Measurements from ENCODE around the gene BORCS8. TPM values are rescaled to one million over a fixed set of nuclear protein-coding genes. Genes with fewer than 3 reads are reported as not detected.

Gene BORCS8
- total and polyA plus RNA-seq, 2 of the 4 experiments (the other 2 are of a cell fraction), result 16.7 to 33.9 TPM

GRCh38 chr19:19224852-19225494 lies 33.0 kb upstream of the BORCS8 start:
- Histone ChIP-seq H3K4me3 (ENCODE audit: insufficient read depth, low read depth, low read length) (peak overlapping the region; percentile 34; the same call in 1 of the 2 replicates), H3K79me1 (ENCODE audit: low read depth in 1 of 2, low read length in 2 of 2) (no peaks in the 10 kb centered on the region), H2AK5ac (ENCODE audit: low read depth, low read length) (no peak overlapping the region), H3K9ac (ENCODE audit: low read depth, low read length) (no peak overlapping the region), H3K18ac (ENCODE audit: low read depth, low read length) (no peak overlapping the region), H2AK9ac (replicated peaks; ENCODE audit: low read depth, low read length, poor library complexity) (no peak overlapping the region), H4K5ac (ENCODE audit: low read depth, low read length) (no peak overlapping the region), H3K14ac (replicated peaks; ENCODE audit: low read depth, low read length) (no peak overlapping the region), H2BK20ac (ENCODE audit: low read depth, low read length) (no peak overlapping the region), H3K9me1 (ENCODE audit: insufficient read depth, low read length) (no peaks in the 10 kb centered on the region), H4K91ac (ENCODE audit: insufficient read depth, low read depth, low read length) (no peak overlapping the region), H3K27me3 (ENCODE audit: control insufficient read depth, insufficient read depth, low read length) (peaks cover 18% of the 10 kb centered on the region), H3K23ac (ENCODE audit: low read depth, low read length) (no peak overlapping the region), H4K8ac (ENCODE audit: low read depth in 2 of 2, low read length in 2 of 2) (no peak overlapping the region), H2AFZ (replicated peaks; ENCODE audit: low read length, poor library complexity) (peak overlapping the region; percentile 91), H3K56ac (ENCODE audit: extremely low read depth, insufficient read depth, low read length) (no peak overlapping the region), H3K4me2 (ENCODE audit: low read depth, low read length) (peak overlapping the region; percentile 61), H3K36me3 (ENCODE audit: control insufficient read depth, insufficient read depth, low read length) (no peaks in the 10 kb centered on the region), H4K20me1 (ENCODE audit: insufficient read depth, low read length) (no peaks in the 10 kb centered on the region), H3K4ac (ENCODE audit: low read depth, low read length) (no peak overlapping the region), H2BK120ac (ENCODE audit: low read depth, low read length) (no peak overlapping the region), H2BK15ac (ENCODE audit: low read depth, low read length) (no peak overlapping the region), H3K9me3 (ENCODE audit: control insufficient read depth, insufficient read depth, low read length) (no peaks in the 10 kb centered on the region), H3K4me1 (ENCODE audit: control insufficient read depth, insufficient read depth, low read length) (no peaks in the 10 kb centered on the region), H2BK5ac (ENCODE audit: low read depth, low read length, poor library complexity, severe bottlenecking) (no peak overlapping the region), H3K27ac (ENCODE audit: insufficient read depth, low read length) (no peak overlapping the region)
- peak; percentile 88 for ATAC-seq (ENCODE audit: low read depth)
- CTCF ChIA-PET, result interaction anchor here (0.5 to 0.9 kb wide), 3 partner anchors 9 to 380 kb away, joined by 3 to 4 read pairs (median 4); no protein-coding TSS in a partner anchor
- intact Hi-C loops (cut with micrococcal nuclease) (no loop called here), in situ Hi-C loops (cut with MboI; ENCODE audit: low sequenced_read_pairs) (no loop called here), dilution Hi-C loops (cut with HindIII; ENCODE audit: low sequenced_read_pairs, unreplicated experiment) (no loop called here)
- 2% methylated on average over 40 of the region's 59 CpGs; no CpG with 5 or more reads in 1 of the 2 experiments for WGBS, 2 experiments (ENCODE audit: extremely low coverage in 2 of 2, insufficient read length in 1 of 2)
- TF ChIP-seq MAFK (IDR thresholded peaks at IDR 0.05; ENCODE audit: low read depth, low read length), result no peak
- no peak for TF ChIP-seq CHD1 (IDR thresholded peaks at IDR 0.05; ENCODE audit: low read depth, low read length)
- TF ChIP-seq FOS (IDR thresholded peaks at IDR 0.05; ENCODE audit: low read depth, low read length), result no peak
- peak; percentile 58 for TF ChIP-seq CTCF (conservative IDR thresholded peaks at IDR 0.05; ENCODE audit: low read depth, low read length)
- no peak for TF ChIP-seq BHLHE40 (IDR thresholded peaks at IDR 0.05; ENCODE audit: low read depth, low read length)
- no peak for TF ChIP-seq RCOR1 (IDR thresholded peaks at IDR 0.05; ENCODE audit: insufficient replicate concordance, low read length)
- TF ChIP-seq MAZ (IDR thresholded peaks at IDR 0.05; ENCODE audit: borderline replicate concordance, low read depth, low read length), result no peak
- peak; percentile 55 for TF ChIP-seq RAD21 (IDR thresholded peaks at IDR 0.05; ENCODE audit: low read length)
- no peak for TF ChIP-seq RFX5 (IDR thresholded peaks at IDR 0.05; ENCODE audit: low read depth, low read length)
- peak; percentile 36 for TF ChIP-seq SMC3 (IDR thresholded peaks at IDR 0.05; ENCODE audit: low read depth, low read length)
- no TSS peak for BruUV-seq (replicated peaks)
- POLR2A ChIA-PET (ENCODE audit: unreplicated experiment), result interaction anchor here (0.9 kb wide), 1 partner anchor 22 kb away, joined by 3 read pairs; the partner anchor contains the start of gene NR2C2AP
- DNase-seq, result peak; percentile 44

Measured in IMR-90 (cell line).